Measurements from ENCODE around the gene GPRC5C. TPM values are rescaled to one million over a fixed set of nuclear protein-coding genes. Genes with fewer than 3 reads are reported as not detected.

The GPRC5C gene
- total and polyA plus RNA-seq, 7 donors = 6.1 to 78.1 (median 16.9) TPM

- intact Hi-C loops (cut with DNase I) = no loop called here
- Histone ChIP-seq H3K27ac (peak within 1 kb of the TSS in 3 of 4 donors; percentile 8 to 59 (median 52)), H3K9me3 (no peaks in the 10 kb centered on the region), H3K36me3 (no peaks in the 10 kb centered on the region), H3K4me1 (peaks cover 0 to 5% (median 0%) of the 10 kb centered on the region in 4 donors), H3K27me3 (peaks cover 4 to 52% (median 34%) of the 10 kb centered on the region in 3 donors), H3K4me3 (peak within 1 kb of the TSS in 3 of 4 donors; percentile 16 to 32 (median 22))
- TF ChIP-seq EP300 (IDR thresholded peaks at IDR 0.05) (no peak), CTCF (IDR thresholded peaks at IDR 0.05) (no peak), POLR2AphosphoS5 (IDR thresholded peaks at IDR 0.05) (no peak), POLR2A (IDR thresholded peaks at IDR 0.05) (no peak)
- DNase-seq = no peak
- WGBS, 2 donors = 21 to 33% methylated on average over 25 of the region's 25 CpGs
Measured at GRCh38 chr17:74466111-74466827, 34.4 kb downstream of the GPRC5C start, which contains the start of gene CD300A. Gene CD300A, plus strand, starts transcription at chr17:74466634. Its CDS starts 70 bp downstream, at chr17:74466704.

- Histone ChIP-seq H3K27ac (peak overlapping the region in 3 of 4 donors; percentile 8 to 59 (median 52)), H3K4me3 (peak overlapping the region in 3 of 4 donors; percentile 16 to 32 (median 22)), H3K9me3 (no peaks in the 10 kb centered on the region), H3K36me3 (no peaks in the 10 kb centered on the region), H3K4me1 (peaks cover 0 to 5% (median 0%) of the 10 kb centered on the region in 4 donors), H3K27me3 (peaks cover 4 to 55% (median 34%) of the 10 kb centered on the region in 3 donors)
- TF ChIP-seq CTCF (IDR thresholded peaks at IDR 0.05) = no peak
- no peak for DNase-seq
- 22 to 36% methylated on average over 11 of the region's 11 CpGs for WGBS, 2 donors
- intact Hi-C loops (cut with DNase I) = no loop called here
Measured at GRCh38 chr17:74466828-74467184, 34.9 kb downstream of the GPRC5C start.

GRCh38 chr17:74467221-74467951, 35.5 kb downstream of the GPRC5C start:
- DNase-seq = no peak
- peaks cover 0 to 5% (median 0%) of the 10 kb centered on the region in 4 donors for H3K4me1 ChIP-seq
- 44 to 66% methylated on average over 21 of the region's 21 CpGs for WGBS, 2 donors
- TF ChIP-seq CTCF (IDR thresholded peaks at IDR 0.05) = no peak
- TF ChIP-seq POLR2AphosphoS5 (IDR thresholded peaks at IDR 0.05) = peak in 1 of 4 donors; percentile 11
- TF ChIP-seq EP300 (IDR thresholded peaks at IDR 0.05) = no peak
- no peak for TF ChIP-seq POLR2A (IDR thresholded peaks at IDR 0.05)
- peak overlapping the region in 2 of 4 donors; percentile 22 to 32 for H3K4me3 ChIP-seq
- peak overlapping the region in 2 of 4 donors; percentile 52 to 59 for H3K27ac ChIP-seq
- H3K36me3 ChIP-seq = no peaks in the 10 kb centered on the region
- intact Hi-C loops (cut with DNase I) = no loop called here
- no peaks in the 10 kb centered on the region for H3K9me3 ChIP-seq
- peaks cover 4 to 61% (median 34%) of the 10 kb centered on the region in 3 donors for H3K27me3 ChIP-seq

- Histone ChIP-seq H3K27ac (no peak overlapping the region), H3K9me3 (peaks cover 0 to 9% (median 3%) of the 10 kb centered on the region in 4 donors), H3K27me3 (peaks cover 4 to 65% (median 26%) of the 10 kb centered on the region in 3 donors), H3K36me3 (no peaks in the 10 kb centered on the region), H3K4me1 (peaks cover 0 to 5% (median 0%) of the 10 kb centered on the region in 4 donors), H3K4me3 (no peak overlapping the region)
- no peak for DNase-seq
- no peak for TF ChIP-seq EP300 (IDR thresholded peaks at IDR 0.05)
- no peak for TF ChIP-seq POLR2AphosphoS5 (IDR thresholded peaks at IDR 0.05)
- TF ChIP-seq POLR2A (IDR thresholded peaks at IDR 0.05) = no peak
- no peak for TF ChIP-seq CTCF (IDR thresholded peaks at IDR 0.05)
- intact Hi-C loops (cut with DNase I) = no loop called here
- 85 to 91% methylated on average over 3 of the region's 3 CpGs for WGBS, 2 donors
Measured at GRCh38 chr17:74471341-74471740, 39.5 kb downstream of the GPRC5C start.
